GM23338 (cell line): ENCODE measurements around the gene HS6ST2. TPM values are rescaled to one million over a fixed set of nuclear protein-coding genes. Genes with fewer than 3 reads are reported as not detected.

ENCODE experiments used
- ATAC-seq: fragments of 200-7000 bp; cut with Tn5 transposase; 3 replicates; pipeline ENCODE4 v1.9.1; 2020
- DNase-seq: peaks from one replicate; pipeline ENCODE4 v3.0.0-alpha.2; 2015; ENCODE audit warnings: low spot score
- H2AFZ ChIP-seq: fragments of 200-600 bp; sonication (generic); 2 replicates; pipeline ENCODE4 v1.8.0; 2016; ENCODE audit warnings: antibody characterized with exemption, mild to moderate bottlenecking, moderate library complexity
- H3F3A ChIP-seq: fragments of 200-600 bp; sonication (generic); replicated peaks from 2 replicates; pipeline ENCODE4 v1.8.0; 2017; ENCODE audit warnings: antibody characterized with exemption, mixed run types, low read depth
- H3K27ac ChIP-seq: fragments of 200-600 bp; sonication (generic); 2 replicates; pipeline ENCODE4 v1.6.1; 2016; ENCODE audit warnings: low read depth
- H3K27me3 ChIP-seq: fragments of 200-600 bp; sonication (generic); 2 replicates; pipeline ENCODE4 v1.8.0; 2016; ENCODE audit warnings: mild to moderate bottlenecking, mixed run types, moderate library complexity; ENCODE audit not compliant: insufficient read depth
- H3K36me3 ChIP-seq: fragments of 200-600 bp; sonication (generic); 2 replicates; pipeline ENCODE4 v1.8.0; 2016; ENCODE audit warnings: mild to moderate bottlenecking; ENCODE audit not compliant: insufficient read depth
- H3K4me1 ChIP-seq: fragments of 200-600 bp; sonication (generic); 2 replicates; pipeline ENCODE4 v1.8.0; 2016; ENCODE audit warnings: mild to moderate bottlenecking, moderate library complexity; ENCODE audit not compliant: insufficient read depth
- H3K4me2 ChIP-seq: fragments of 200-600 bp; sonication (generic); 2 replicates; pipeline ENCODE4 v1.7.1; 2017; ENCODE audit warnings: mixed run types
- H3K4me3 ChIP-seq: fragments of 200-600 bp; sonication (generic); 2 replicates; pipeline ENCODE4 v1.6.1; 2016; ENCODE audit warnings: mixed run types
- H3K79me2 ChIP-seq: fragments of 200-600 bp; sonication (generic); replicated peaks from 2 replicates; pipeline ENCODE4 v1.8.0; 2017; ENCODE audit warnings: mild to moderate bottlenecking; ENCODE audit not compliant: insufficient read depth
- H3K9me2 ChIP-seq: fragments of 200-600 bp; sonication (generic); 2 replicates; pipeline ENCODE4 v1.8.0; 2017; ENCODE audit not compliant: insufficient read depth
- H4K20me1 ChIP-seq: fragments of 200-600 bp; sonication (generic); replicated peaks from 2 replicates; pipeline ENCODE4 v1.8.0; 2017; ENCODE audit warnings: mild to moderate bottlenecking; ENCODE audit not compliant: insufficient read depth
- H3K27ac Mint-ChIP-seq: 2 replicates; pipeline ENCODE4 v1.8.0; 2020; ENCODE audit warnings: inconsistent platforms, mild to moderate bottlenecking, moderate library complexity, mixed read lengths
- H3K27me3 Mint-ChIP-seq: 3 replicates; pipeline ENCODE4 v1.8.0; 2022; ENCODE audit warnings: low read depth, mild to moderate bottlenecking, moderate library complexity, mixed read lengths, inconsistent platforms; ENCODE audit not compliant: insufficient read depth, poor library complexity
- H3K36me3 Mint-ChIP-seq: 3 replicates; pipeline ENCODE4 v1.8.0; 2021; ENCODE audit warnings: low read depth, mild to moderate bottlenecking, inconsistent platforms, moderate library complexity, mixed read lengths
- H3K4me1 Mint-ChIP-seq: 3 replicates; pipeline ENCODE4 v1.8.0; 2020; ENCODE audit warnings: mild to moderate bottlenecking, inconsistent platforms, mixed read lengths
- H3K4me3 Mint-ChIP-seq: 3 replicates; pipeline ENCODE4 v1.8.0; 2021; ENCODE audit warnings: moderate library complexity, mild to moderate bottlenecking, inconsistent platforms, mixed read lengths
- H3K9me3 Mint-ChIP-seq: 3 replicates; pipeline ENCODE4 v1.8.0; 2020; ENCODE audit warnings: moderate library complexity, mild to moderate bottlenecking, inconsistent platforms, mixed read lengths
- CREB1 ChIP-seq: fragments of 250-450 bp; sonication (Bioruptor Pico); IDR thresholded peaks from 2 replicates; pipeline ENCODE4 v1.5.0; 2020; ENCODE audit warnings: low read depth, mild to moderate bottlenecking, moderate library complexity
- EZH2 ChIP-seq: fragments of 200-600 bp; sonication (generic); IDR thresholded peaks from one replicate; pipeline ENCODE4 v1.8.0; 2017; ENCODE audit warnings: antibody characterized with exemption, mild to moderate bottlenecking, low read depth; ENCODE audit not compliant: unreplicated experiment
- EZH2phosphoT487 ChIP-seq: fragments of 200-600 bp; sonication (generic); IDR thresholded peaks from one replicate; pipeline ENCODE4 v1.8.1; 2018; ENCODE audit warnings: antibody characterized with exemption; ENCODE audit not compliant: unreplicated experiment
- JUNB ChIP-seq: IDR thresholded peaks from one replicate; pipeline ENCODE4 v1.6.1; 2016; ENCODE audit warnings: antibody characterized with exemption; ENCODE audit not compliant: unreplicated experiment
- NANOG ChIP-seq: IDR thresholded peaks from 2 replicates; pipeline ENCODE4 v1.6.1; 2016; ENCODE audit warnings: antibody characterized with exemption, borderline replicate concordance
- POLR2AphosphoS5 ChIP-seq: IDR thresholded peaks from 2 replicates; pipeline ENCODE4 v1.6.1; 2016; ENCODE audit warnings: antibody characterized with exemption, low read depth
- STAT1 ChIP-seq: IDR thresholded peaks from one replicate; pipeline ENCODE4 v1.6.1; 2016; ENCODE audit warnings: antibody characterized with exemption; ENCODE audit not compliant: unreplicated experiment
- ZNF331 ChIP-seq: fragments of 250-450 bp; sonication (Bioruptor Pico); IDR thresholded peaks from 2 replicates; pipeline ENCODE4 v1.5.0; 2020; ENCODE audit warnings: low read depth, mild to moderate bottlenecking, moderate library complexity
- polyA plus RNA-seq: library from polyadenylated mRNA; unstranded; fragments of >200 nt; fragmentation: Nextera tagmentation; extraction: Ambion mirVana; gene quantifications from 2 replicates; pipeline ENCODE4 v1.2.1, GENCODE V29; 2016
- total RNA-seq: library from RNA; depleted of rRNA; stranded (reverse); fragments of >200 nt; shearing (Covaris generic); gene quantifications from 2 replicates; pipeline ENCODE4 v1.2.3, GENCODE V29; 2014
- TF ChIP-seq, protein P1 (sequence below): IDR thresholded peaks from one replicate; pipeline ENCODE4 v1.6.1; 2018; ENCODE audit warnings: antibody characterized with exemption; ENCODE audit not compliant: unreplicated experiment
- TF ChIP-seq, protein P2 (sequence below), 2 experiments: fragments of 200-600 bp in 1 of 2; sonication (generic) in 1 of 2; conservative IDR thresholded peaks; 2 replicates each; pipeline versions ENCODE4 v1.5.1 to v1.6.1; 2016 to 2017; ENCODE audit warnings: antibody characterized with exemption in 2 of 2, low read depth in 2 of 2, mild to moderate bottlenecking in 2 of 2, moderate library complexity in 1 of 2
- TF ChIP-seq, protein P3 (sequence below): IDR thresholded peaks from 2 replicates; pipeline ENCODE4 v1.6.1; 2016; ENCODE audit warnings: antibody characterized with exemption

Gene HS6ST2
- total and polyA plus RNA-seq, 2 experiments from 2014 or later = 0.82 to 4.8 TPM

GRCh38 chrX:132822634-132823012, 135.8 kb downstream of the HS6ST2 start (continued):
- TF ChIP-seq, protein P1, sequence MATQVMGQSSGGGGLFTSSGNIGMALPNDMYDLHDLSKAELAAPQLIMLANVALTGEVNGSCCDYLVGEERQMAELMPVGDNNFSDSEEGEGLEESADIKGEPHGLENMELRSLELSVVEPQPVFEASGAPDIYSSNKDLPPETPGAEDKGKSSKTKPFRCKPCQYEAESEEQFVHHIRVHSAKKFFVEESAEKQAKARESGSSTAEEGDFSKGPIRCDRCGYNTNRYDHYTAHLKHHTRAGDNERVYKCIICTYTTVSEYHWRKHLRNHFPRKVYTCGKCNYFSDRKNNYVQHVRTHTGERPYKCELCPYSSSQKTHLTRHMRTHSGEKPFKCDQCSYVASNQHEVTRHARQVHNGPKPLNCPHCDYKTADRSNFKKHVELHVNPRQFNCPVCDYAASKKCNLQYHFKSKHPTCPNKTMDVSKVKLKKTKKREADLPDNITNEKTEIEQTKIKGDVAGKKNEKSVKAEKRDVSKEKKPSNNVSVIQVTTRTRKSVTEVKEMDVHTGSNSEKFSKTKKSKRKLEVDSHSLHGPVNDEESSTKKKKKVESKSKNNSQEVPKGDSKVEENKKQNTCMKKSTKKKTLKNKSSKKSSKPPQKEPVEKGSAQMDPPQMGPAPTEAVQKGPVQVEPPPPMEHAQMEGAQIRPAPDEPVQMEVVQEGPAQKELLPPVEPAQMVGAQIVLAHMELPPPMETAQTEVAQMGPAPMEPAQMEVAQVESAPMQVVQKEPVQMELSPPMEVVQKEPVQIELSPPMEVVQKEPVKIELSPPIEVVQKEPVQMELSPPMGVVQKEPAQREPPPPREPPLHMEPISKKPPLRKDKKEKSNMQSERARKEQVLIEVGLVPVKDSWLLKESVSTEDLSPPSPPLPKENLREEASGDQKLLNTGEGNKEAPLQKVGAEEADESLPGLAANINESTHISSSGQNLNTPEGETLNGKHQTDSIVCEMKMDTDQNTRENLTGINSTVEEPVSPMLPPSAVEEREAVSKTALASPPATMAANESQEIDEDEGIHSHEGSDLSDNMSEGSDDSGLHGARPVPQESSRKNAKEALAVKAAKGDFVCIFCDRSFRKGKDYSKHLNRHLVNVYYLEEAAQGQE = no peak
- TF ChIP-seq ZNF331 (CRISPR knock-in tag) (no peak), NANOG (no peak)

- no peaks in the 10 kb centered on the region for H3K9me3 Mint-ChIP-seq
- ATAC-seq = no peak
- peaks cover 34% of the 10 kb centered on the region for H3K4me1 Mint-ChIP-seq
- H3K27me3 ChIP-seq = no peaks in the 10 kb centered on the region
- no peak for DNase-seq
- no peak overlapping the region for H3K27ac ChIP-seq
- no peak overlapping the region for H3K4me3 ChIP-seq
- no peak overlapping the region for H3K4me3 Mint-ChIP-seq
- H3K27ac Mint-ChIP-seq = no peak overlapping the region
- H2AFZ ChIP-seq = no peak overlapping the region
- H3K36me3 Mint-ChIP-seq = no peaks in the 10 kb centered on the region
- no peaks in the 10 kb centered on the region for H4K20me1 ChIP-seq
- no peak overlapping the region for H3K4me2 ChIP-seq
- no peaks in the 10 kb centered on the region for H3F3A ChIP-seq
- no peaks in the 10 kb centered on the region for H3K27me3 Mint-ChIP-seq
- peaks cover 22% of the 10 kb centered on the region; the same call in 1 of the 2 replicates for H3K4me1 ChIP-seq
- H3K36me3 ChIP-seq = no peaks in the 10 kb centered on the region
- no peaks in the 10 kb centered on the region for H3K79me2 ChIP-seq
- no peaks in the 10 kb centered on the region for H3K9me2 ChIP-seq
- TF ChIP-seq STAT1 (no peak), NANOG (no peak), CREB1 (CRISPR knock-in tag) (no peak), EZH2phosphoT487 (no peak), ZNF331 (CRISPR knock-in tag) (no peak), EZH2 (no peak), POLR2AphosphoS5 (no peak), JUNB (no peak)
- TF ChIP-seq, protein P2, sequence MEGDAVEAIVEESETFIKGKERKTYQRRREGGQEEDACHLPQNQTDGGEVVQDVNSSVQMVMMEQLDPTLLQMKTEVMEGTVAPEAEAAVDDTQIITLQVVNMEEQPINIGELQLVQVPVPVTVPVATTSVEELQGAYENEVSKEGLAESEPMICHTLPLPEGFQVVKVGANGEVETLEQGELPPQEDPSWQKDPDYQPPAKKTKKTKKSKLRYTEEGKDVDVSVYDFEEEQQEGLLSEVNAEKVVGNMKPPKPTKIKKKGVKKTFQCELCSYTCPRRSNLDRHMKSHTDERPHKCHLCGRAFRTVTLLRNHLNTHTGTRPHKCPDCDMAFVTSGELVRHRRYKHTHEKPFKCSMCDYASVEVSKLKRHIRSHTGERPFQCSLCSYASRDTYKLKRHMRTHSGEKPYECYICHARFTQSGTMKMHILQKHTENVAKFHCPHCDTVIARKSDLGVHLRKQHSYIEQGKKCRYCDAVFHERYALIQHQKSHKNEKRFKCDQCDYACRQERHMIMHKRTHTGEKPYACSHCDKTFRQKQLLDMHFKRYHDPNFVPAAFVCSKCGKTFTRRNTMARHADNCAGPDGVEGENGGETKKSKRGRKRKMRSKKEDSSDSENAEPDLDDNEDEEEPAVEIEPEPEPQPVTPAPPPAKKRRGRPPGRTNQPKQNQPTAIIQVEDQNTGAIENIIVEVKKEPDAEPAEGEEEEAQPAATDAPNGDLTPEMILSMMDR (conservative IDR thresholded peaks at IDR 0.05; ENCODE audit: low read depth in 2 of 2) = no peak
- TF ChIP-seq, protein P1 = no peak
- TF ChIP-seq, protein P3, sequence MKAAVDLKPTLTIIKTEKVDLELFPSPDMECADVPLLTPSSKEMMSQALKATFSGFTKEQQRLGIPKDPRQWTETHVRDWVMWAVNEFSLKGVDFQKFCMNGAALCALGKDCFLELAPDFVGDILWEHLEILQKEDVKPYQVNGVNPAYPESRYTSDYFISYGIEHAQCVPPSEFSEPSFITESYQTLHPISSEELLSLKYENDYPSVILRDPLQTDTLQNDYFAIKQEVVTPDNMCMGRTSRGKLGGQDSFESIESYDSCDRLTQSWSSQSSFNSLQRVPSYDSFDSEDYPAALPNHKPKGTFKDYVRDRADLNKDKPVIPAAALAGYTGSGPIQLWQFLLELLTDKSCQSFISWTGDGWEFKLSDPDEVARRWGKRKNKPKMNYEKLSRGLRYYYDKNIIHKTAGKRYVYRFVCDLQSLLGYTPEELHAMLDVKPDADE = no peak
These were observed 136.3 kb downstream of the HS6ST2 start for GRCh38 chrX:132821974-132822633.
